Glomerular endothelial cell (primary cell): ENCODE results near the gene RPTOR. TPM values are rescaled to one million over a fixed set of nuclear protein-coding genes. Genes with fewer than 3 reads are reported as not detected.

ENCODE experiments used
- DNase-seq: peaks from one replicate; pipeline ENCODE4 v3.0.0-alpha.2; 2011; ENCODE audit warnings: low read depth, low spot score; ENCODE audit errors: extremely low read depth
- total RNA-seq: library from RNA; depleted of rRNA; stranded (reverse); fragments of >200 nt; gene quantifications from 2 replicates; pipeline ENCODE4 v1.2.3, GENCODE V29; 2015

The RPTOR gene
- total RNA-seq, 1 donor from 2014 or later = 37.5 TPM

DNA sequence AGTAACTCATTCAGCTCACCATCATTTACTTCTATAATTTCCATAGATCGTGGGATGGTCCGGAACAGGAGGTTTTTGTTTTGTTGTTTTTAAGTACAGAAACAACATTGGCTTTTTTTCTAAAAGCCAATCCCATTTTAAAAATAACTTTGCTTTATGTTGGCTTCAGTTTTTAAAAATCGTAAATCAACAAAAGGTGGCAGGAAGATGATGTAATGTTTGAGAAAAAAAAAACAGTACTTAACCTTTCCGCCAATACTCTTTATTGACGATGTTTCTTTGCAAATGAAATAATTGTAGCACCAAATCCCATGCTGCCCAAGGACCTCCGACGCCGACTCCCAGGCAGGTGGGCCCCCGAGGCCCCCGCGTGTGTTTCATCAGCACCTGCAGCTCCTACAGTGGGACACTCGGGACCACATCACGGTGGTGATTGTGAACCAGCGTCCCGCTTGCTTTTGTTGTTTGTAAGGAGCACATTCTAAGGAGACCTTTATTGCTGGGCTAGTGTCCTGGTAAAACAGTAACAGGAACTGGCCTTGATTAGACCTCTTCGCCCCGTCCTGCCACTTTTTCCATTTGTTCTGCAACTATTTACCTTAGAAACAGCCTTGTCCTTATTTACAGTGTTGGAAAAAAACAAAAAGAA, 306.8 kb downstream of the RPTOR start:
- no peak for DNase-seq

DNA sequence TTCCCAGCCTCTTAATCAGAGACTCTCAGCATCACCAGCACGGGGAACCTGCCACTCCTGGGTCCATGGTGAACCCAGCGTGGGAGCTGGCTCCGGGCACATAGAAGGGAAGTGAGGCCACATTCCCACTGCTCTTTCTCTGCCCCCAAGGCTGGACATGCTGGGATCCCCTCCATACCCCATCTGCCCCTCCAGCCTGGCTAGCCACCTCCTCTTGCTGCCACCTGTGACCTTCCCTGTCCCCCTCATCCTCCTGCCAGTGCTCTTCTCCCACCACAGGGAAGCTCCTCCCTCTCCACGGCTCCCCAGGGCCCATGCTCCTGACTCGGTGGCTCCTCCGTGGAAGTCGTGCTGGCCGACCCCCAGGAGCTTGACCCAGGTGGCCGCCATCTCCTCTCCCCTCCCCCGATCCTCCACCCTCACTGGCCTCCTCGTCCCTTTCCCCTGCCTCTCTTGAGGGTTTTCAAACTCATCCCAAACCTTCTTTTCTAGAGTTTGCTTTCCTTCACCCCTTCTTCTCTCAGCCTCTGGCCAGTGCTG, 307.9 kb downstream of the RPTOR start:
- no peak for DNase-seq

DNA sequence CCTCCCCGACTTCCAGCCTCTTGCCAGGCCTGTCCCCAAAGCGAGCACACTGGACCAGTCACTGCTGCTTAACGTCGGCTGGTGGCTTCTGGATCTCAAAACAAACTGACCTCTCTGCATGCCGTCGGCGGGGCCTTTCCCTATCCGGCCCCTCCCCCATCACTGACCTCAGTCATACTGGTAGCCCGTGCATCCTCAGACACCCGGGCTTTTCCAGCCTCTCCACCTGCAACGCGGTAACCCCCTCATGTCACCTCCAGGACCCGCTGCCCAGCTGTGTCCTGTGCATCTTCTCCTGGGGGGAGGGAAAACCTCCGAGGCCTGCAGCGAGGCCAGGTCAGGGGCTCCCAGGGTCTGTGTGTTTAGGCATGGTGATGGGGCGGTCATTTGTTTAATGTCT, 308.4 kb downstream of the RPTOR start:
- no peak for DNase-seq

DNA sequence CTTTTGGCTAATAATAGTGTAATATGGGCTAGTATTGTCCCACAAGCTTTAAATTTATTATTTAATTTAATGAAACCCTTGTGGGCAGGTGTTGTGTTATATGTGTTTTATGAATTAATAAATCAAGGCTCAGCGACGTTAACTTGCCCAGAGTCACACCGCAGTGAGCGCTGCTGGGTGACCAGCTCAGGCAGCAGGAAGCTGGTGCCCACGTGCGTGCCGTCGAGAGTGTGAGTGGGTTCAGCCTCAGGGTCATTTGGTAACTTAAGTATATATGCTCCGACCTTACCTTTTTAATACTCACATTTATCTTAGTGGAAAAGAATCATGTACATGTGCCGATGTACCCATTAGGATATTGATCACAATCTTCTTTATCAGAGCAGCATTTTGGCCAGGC, 309.6 kb downstream of the RPTOR start:
- no peak for DNase-seq

DNA sequence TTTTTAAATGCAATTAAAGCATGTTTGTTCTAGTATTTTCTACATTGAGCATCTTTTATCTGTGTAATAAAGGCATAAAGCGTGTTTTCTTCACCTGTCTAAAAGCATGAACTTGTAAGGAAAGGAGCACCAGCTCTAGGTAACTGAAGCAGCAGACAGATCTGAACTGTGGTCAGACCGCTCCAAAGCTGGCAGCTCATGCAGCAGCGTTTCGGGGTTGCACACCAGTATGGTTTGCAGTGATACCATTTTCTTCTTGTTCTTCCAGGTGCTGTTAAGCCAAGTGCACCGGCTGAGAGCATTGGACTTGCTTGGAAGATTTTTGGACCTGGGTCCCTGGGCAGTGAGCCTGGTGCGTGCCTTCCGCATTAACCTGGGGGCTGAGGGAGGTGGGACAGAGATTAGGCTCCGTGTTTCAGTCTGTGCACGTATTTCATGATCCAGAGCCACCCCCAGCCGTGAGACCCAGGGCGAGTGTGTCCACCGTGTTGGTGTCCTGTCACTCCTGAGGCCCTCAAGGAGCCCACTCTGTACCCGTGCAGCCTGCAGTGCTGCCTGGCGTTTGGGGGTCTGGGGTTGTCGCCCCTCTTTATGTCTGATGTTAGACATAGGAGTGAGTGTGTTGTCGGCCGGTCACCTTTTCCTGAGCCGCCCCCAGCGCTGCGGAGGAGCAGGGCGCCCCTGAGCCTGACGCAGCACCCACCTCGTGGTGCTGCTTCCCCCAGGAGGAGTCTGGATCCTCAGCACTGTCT, 310.7 kb downstream of the RPTOR start:
- no peak for DNase-seq

DNA sequence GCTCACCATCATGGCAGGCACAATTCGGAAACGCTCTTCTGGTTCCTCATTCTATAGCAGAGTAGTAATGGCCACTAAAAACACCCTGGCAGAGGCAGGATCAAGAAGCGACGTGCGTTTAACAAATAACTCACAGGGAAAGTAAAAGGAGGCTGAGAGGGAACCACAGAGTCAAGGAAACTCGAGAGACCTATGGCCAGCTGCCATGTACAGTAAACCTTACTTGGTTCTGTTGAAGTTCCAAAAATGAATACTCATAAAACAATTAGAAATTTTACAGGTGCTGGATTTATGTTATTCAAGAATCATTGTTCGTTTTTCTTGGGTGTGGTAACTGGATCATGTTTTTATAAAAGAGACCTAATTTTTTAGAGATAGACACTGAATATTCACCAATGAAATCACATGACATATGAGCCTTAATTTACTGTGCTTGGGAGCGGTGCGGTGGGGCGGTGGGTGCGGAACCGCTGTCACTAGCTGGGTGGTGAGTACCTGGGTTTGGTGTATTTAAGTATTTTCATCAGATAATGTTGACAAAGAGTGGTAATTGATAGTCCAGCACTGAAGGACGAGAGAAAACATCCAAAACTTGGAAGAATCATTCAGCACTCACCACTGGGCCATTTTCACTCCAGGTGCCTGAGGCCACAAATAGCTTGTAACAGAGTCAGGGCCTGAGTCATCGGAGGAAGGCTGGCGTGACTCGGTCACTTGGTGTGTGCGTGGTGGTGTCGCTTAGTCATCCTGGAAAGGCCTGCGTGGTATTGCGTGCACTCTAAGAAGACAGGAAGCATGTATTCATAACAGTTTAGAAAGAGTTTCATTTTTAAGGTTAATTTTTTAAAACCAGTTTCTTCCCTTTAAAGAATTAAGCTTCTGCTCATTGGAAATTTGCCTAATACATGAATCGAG, 311.6 kb downstream of the RPTOR start:
- peak; percentile 77 for DNase-seq

DNA sequence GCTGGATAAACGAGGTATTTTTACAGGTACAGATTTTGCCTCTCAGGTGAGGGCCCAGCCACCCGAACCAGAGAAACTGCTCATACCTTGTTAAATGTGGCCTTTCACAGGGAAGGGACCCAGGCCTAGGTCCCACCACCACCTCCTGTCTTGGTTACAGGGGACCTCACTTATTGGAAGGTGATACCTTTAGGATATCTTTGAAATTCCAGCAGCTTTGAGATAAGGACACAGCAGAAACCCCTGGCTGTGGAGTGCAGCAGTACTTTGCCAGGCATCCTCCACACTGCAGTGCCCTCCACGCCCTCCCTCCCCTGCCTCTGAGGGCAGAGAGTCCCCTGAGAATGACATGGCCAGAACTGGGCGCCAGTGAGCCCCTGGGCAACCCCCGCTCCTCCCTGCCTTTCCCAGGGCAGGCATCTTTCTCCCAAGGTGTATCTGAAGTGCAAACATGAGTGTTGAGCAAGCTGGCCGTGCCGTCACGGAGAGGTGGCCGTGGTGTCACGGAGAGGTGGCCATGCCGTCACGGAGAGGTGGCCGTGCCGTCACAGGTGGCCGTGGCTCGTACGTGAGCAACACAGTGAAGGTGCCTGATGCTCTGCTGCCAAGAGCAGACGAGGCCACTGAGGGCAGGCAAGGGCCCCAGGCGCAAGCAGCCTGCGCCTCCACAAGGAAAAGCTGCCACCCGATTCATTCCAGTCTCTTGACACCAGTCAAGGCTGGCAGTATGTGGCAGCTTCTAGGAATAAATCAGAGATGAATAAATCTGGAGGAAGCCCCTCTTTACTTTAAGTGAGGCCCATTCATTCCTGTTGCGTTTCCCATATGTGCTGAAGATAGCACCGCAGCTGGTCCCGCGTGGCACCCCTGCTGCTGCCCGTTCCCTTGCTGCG, 312.5 kb downstream of the RPTOR start:
- DNase-seq = no peak

DNA sequence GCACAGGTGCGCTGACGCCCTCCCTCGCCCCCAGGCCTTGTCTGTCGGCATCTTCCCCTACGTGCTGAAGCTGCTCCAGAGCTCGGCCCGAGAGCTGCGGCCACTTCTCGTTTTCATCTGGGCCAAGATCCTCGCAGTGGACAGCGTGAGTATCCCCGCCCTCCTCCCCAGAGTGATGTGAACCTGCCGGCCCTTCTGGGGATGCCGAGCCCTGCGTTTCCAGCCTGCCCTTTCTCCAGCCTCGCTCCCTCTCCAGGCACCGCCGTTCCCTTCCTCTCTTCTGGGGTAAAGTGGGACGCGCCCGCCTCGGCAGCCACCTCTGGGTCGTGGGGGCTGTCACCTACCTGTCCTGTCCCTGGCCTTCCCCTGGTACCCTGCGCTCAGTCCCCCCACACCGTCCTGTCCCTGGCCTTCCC, 313.1 kb downstream of the RPTOR start:
- DNase-seq = no peak

DNA sequence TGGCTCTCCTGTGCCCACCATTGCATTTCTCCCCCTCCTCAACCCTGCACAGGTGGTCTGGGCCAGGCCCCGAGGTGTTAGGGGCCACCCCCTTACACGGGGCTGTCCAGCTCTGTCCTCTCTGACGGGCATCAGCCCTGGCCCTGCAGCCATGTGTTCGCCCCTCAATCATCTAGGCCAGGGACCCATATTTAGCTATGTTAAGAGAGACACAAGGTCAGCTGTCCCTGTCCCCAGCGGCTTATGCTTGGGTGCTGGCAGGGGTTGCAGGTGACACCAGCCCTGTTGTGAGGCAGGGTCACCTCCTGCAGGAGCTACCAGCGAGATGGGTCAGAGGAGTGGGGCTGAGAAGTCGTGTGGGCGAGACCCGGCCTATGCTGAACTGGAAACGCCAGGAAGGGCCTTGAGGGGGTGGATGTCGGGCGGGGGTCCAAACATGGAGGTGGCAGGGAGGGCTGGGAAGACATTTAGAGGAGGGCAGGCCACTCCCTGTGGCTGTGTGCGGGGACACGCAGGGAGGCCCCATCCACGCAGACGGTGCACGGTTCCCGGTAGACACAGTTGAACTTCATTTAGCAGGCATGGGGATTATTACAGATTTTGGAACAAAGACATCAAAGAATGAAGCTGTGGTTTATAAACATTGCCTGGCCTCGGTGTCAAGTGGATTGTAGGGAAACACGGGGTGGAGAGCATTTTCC, 313.8 kb downstream of the RPTOR start:
- no peak for DNase-seq

DNA sequence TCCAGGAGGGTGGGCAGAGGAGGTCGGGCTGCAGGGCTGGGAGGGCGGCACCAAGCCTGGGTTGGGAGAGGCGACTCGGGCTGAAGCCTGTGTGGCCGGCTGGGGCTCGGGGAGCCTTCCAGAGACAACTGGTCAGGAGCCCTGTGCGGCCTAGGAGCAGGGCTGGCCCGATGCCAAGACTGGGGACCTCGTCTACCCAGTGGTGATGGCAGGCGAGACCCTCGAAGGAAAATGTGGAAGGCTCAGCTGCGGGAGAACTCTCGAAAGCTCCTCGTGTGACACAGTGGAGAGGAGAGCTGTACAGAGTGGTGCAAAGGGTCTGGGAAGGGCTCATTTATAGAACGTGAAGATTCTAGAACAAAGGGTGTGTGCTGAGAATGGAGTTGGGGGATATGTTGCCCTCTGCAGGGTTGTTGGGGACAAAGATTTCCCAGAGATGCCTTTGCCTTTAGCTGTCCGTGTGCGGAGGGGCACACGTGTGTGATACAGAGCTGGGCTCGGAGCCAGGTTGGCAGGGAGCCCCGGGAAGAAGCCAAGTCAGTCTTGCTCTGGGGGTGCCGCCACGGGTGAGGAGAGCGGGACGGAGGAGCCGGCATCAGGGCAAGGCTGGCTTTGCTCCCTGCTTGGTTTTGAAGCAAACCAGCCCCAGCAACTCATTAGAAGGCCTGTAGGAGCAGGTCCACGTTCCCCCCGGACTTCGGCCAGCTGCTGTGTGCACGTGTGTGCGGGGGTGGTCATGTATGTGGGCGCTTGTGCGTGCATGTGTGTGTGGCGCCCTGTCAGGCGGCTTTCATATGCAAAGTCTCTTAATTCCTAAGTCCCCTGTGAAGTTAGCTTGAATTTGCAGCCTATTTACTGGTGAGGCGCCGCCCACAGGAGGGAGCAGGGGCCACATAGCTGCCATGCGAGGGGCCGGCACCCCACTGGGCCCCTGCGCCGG, 314.6 kb downstream of the RPTOR start:
- no peak for DNase-seq

DNA sequence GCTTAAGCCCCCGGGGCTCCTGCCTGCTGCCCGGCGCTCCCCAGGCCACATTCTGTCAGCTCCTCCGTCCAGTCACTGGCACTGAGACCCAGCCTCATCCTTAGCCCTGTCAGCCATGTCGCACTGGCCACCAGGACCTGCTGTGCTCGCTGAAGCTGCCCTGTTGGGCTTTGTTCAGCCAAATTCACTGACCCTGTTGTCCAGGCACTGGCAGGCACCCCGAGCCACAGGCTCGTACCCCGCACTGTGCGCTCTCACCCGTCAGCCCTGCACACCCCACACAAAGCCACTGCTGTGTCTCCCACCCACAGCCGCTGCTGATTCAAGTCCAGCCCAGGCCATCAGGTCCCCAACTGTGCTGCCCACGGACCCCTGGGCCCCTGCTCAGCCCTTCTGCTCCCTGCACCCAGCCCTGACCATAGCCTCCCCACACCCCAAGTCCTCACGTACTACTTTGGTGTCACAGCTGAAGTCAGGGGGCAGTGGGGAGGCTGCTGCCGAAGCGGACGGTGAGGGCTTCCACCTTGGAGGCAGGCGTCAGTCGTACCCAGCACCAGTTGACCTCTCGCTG, 315.5 kb downstream of the RPTOR start:
- DNase-seq = no peak

DNA sequence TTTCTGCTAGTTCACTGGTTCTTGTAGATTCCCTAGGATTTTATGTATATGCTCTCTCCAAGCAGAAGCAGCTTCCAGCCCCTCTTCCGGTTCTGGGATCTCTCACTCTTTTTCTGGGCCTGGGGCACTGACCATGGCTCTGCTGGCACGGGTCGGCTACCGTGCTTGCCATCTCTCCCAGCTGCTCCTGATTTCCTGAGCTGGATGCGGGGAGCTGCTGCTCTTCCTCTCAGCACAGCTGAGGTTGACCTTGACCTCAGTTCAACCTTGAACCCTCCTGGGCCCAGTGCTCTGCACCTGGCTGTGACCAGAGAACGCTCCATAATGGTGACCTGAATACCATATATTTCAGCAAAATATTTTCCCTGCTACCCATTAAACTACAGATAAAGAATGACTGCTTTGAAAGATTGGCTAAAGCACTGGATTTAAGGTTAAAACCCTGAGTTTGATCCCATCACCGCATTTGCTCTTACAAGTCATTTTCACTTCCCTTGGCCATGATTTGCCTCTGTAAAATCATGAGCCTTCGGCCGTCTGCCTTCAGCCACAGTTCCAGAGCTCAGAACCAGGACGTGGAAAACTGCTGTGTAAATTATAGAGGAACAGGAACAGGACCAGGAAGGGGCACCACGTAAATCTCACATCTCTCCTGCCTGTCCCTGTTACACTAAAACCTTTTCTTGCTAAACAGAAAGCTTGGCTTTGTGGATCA, 316.2 kb downstream of the RPTOR start:
- no peak for DNase-seq

DNA sequence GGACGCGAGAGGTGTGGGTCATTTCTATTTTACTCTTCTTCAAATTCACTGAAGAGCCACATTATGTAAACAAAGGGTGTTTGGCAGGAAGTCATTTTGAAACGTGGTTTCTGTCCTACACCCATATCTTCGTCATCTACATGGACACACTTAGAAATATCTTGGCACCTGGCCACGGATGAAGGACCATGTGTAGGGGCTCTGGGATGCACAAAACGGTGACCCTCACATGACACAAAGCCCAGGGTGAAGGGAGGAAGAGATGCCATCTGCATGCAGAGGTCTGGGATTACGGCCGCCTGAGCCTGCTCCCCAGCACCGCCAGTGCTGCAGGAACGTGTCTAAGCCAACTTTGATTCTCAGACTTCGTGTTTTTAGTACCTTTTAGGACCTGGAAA, 316.8 kb downstream of the RPTOR start:
- no peak for DNase-seq

DNA sequence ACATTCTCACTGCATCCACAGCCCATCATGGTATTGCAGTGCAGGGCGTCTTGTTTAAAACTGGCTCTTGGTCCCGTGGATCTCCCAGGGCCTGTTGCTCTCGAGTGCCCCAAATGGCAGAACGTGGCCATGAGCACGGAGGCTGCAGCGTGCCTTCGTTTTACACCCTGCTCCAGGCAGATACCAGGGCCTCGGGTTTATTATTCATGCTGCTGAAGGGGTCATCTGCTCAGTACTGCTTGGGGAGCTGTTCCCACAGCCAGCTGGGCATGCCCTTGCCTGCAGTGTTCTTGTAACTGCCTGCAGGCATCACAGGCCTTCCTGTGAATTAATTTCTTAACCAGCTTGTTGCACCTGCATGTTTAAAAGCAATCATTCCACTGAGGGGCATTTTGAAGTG, 317.3 kb downstream of the RPTOR start:
- DNase-seq = no peak

DNA sequence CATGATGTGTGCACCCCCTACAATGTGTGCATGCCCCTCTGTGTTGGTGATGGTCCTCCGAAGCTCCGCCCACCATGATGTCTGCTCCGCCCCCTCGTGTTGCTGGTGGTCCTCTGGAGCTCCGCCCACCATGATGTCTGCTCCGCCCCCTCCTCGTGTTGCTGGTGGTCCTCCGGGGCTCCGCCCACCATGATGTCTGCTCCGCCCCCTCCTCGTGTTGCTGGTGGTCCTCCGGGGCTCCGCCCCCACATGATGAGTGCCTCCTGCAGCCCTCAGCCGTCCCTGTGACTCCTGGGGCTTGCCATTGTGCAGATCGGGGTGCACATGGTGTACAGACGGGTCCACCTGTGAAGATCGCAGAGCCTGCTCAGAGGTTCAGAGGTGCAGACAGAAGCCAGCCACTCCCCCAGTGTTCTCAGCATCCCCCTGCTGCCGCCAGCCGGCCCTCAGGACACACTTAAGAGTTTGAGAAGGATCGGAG, 317.9 kb downstream of the RPTOR start:
- no peak for DNase-seq

DNA sequence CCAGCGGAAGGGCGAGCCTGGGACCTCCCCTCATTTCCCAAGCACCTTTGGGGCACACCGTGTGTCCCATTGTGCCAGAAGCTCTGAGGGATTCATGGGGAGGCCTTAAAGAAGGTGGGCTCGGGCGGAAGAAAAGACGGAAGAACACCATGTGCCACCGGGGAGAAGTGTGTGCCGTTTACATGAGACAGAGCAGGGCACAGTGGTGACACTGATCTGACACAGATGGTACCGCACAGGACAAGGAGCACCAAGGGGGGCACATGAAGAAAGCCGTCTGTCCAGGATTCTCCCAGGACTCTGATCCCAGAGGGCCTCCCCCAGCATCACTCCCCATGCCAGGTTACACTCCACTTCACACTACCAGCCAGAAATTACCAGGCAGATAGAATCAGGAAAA, 318.3 kb downstream of the RPTOR start:
- DNase-seq = no peak

DNA sequence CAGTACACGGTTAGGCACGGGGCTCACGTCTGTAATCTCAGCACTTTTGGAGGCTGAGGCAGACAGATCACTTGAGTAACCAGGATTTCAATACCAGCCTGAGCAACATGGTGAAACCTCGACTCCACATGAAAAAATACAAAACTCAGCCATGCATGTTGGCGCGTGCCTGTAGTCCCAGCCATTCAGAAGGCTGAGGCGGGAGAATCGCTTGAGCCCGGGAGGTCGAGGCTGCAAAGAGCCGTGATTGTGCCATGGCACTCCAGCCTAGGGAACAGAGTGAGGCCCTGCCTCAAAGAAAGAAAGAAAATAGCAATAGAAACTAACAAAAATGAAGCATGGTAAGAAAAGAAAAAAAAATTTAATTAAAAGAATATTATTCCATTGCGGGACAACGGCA, 319.0 kb downstream of the RPTOR start:
- no peak for DNase-seq
